ENCODE data around the gene UNC45A. TPM values are rescaled to one million over a fixed set of nuclear protein-coding genes. Genes with fewer than 3 reads are reported as not detected.

The UNC45A gene
- total and polyA plus RNA-seq, 2 of the 8 experiments (the other 6 are each of a cell fraction or from before 2014, with no cell fraction given): 74.1 to 84.2 TPM

GRCh38 chr15:90957031-90957790 is 22.1 kb downstream of the UNC45A start (continued):
- TF ChIP-seq KDM5A (IDR thresholded peaks at IDR 0.05; ENCODE audit: low read length): no peak
- TF ChIP-seq KDM1A (IDR thresholded peaks at IDR 0.05; ENCODE audit: borderline replicate concordance, low read length): no peak
- TF ChIP-seq SIRT6 (IDR thresholded peaks at IDR 0.05; ENCODE audit: low read length): no peak
- no peak for TF ChIP-seq RXRA (IDR thresholded peaks at IDR 0.05; ENCODE audit: insufficient read depth, low read depth, low read length)
- TF ChIP-seq CREB1 (IDR thresholded peaks at IDR 0.05): no peak
- TF ChIP-seq CBX8 (IDR thresholded peaks at IDR 0.05; ENCODE audit: borderline replicate concordance, low read depth, low read length): no peak
- peak in 1 of 2 experiments; percentile 62; a peak in 2 of 3 replicates for TF ChIP-seq POLR2A (IDR thresholded peaks at IDR 0.05; ENCODE audit: control extremely low read depth in 1 of 2, low read depth in 2 of 2, low read length in 2 of 2)
- TF ChIP-seq FOSL1 (IDR thresholded peaks at IDR 0.05; ENCODE audit: insufficient read depth, low read depth, low read length): no peak
- peak; percentile 21; the same call in 1 of the 2 replicates for TF ChIP-seq TEAD4 (IDR thresholded peaks at IDR 0.05; ENCODE audit: low read depth, low read length)
- TF ChIP-seq RFX5 (IDR thresholded peaks at IDR 0.05; ENCODE audit: borderline replicate concordance, low read depth, low read length): no peak
- TF ChIP-seq HDAC6 (IDR thresholded peaks at IDR 0.05; ENCODE audit: low read depth, low read length): no peak
- peak; percentile 46 for TF ChIP-seq ASH2L (IDR thresholded peaks at IDR 0.05; ENCODE audit: low read length)
- peak; percentile 68 for TF ChIP-seq E2F6 (IDR thresholded peaks at IDR 0.05)
- TF ChIP-seq EGR1 (IDR thresholded peaks at IDR 0.05; ENCODE audit: borderline replicate concordance, low read depth, low read length): no peak
- no peak for TF ChIP-seq CHD1 (IDR thresholded peaks at IDR 0.05; ENCODE audit: low read depth, low read length)
- TF ChIP-seq PHF8 (conservative IDR thresholded peaks at IDR 0.05; ENCODE audit: low read depth, low read length): peak; percentile 59
